ENCODE data around the gene HSBP1. TPM values are rescaled to one million over a fixed set of nuclear protein-coding genes. Genes with fewer than 3 reads are reported as not detected.

HSBP1 gene
- total RNA-seq, 1 experiment from 2014 or later = 230 TPM

DNA sequence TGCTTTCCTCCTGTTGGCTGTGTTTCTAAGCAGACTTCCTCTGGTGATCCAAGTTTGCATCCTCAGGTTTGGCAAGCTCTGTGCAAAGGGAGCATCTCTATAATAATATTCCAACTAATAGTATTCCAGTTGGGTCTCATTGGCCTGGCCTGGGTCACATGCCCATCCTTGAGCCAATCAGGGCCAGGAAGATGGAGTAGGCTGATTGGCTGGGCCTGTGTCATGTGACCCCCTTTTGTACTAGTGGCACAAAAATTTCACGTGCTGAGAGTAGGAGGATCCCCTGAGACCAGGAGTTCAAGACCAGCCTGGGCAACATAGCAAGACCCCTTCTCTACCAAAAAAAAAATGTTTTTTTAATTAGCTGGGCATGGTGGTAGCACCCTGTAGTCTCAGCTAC, 55.9 kb downstream of the HSBP1 start:
- Histone ChIP-seq H4K8ac (replicated peaks; ENCODE audit: insufficient read length, low read depth, low read length) (no peak overlapping the region), H3K9ac (ENCODE audit: extremely low read depth, insufficient read length, low read length) (no peak overlapping the region), H3K23me2 (ENCODE audit: insufficient read length, low read depth, low read length, poor library complexity, severe bottlenecking) (no peaks in the 10 kb centered on the region)

More for the DNA sequence above, 55.9 kb downstream of the HSBP1 start:
- no peak overlapping the region for H3K14ac ChIP-seq (ENCODE audit: insufficient read depth, low read length)
- H4K5ac ChIP-seq (ENCODE audit: insufficient read length, low read depth, low read length) = no peak overlapping the region
- H3K27me3 ChIP-seq (ENCODE audit: insufficient read depth, low read length) = no peaks in the 10 kb centered on the region
- H4K20me1 ChIP-seq (ENCODE audit: control insufficient read depth, insufficient read depth, insufficient read length) = no peaks in the 10 kb centered on the region
- H3K56ac ChIP-seq (ENCODE audit: insufficient read length, low read depth, low read length) = no peak overlapping the region
- no peak overlapping the region for H2BK15ac ChIP-seq (ENCODE audit: low read depth, low read length)
- H3K36me3 Mint-ChIP-seq (ENCODE audit: insufficient read depth in 1 of 3, low read depth in 3 of 3) = peaks cover 0 to 6% (median 0%) of the 10 kb centered on the region in 3 experiments; a peak in 2 of 7 replicates
- no peak overlapping the region for H2AFZ ChIP-seq (ENCODE audit: low read length)
- H3K9me3 Mint-ChIP-seq = peaks cover 2 to 5% of the 10 kb centered on the region in 2 experiments; a peak in 1 of 5 replicates
- H2BK5ac ChIP-seq (ENCODE audit: insufficient read length, low read length) = no peak overlapping the region
- H2BK20ac ChIP-seq (ENCODE audit: low read depth, low read length, poor library complexity, severe bottlenecking) = no peak overlapping the region
- H3T11ph ChIP-seq (ENCODE audit: low read length) = no peak overlapping the region
- no peaks in the 10 kb centered on the region; the same call in 1 of the 2 replicates for H3K27me3 Mint-ChIP-seq (ENCODE audit: low read depth)
- no peak for DNase-seq
- no peak overlapping the region for H3K27ac Mint-ChIP-seq
- no peak overlapping the region for H3K4me3 Mint-ChIP-seq
- no peak overlapping the region for H2AK5ac ChIP-seq (ENCODE audit: insufficient read length, low read length)
- TF ChIP-seq, protein P1, sequence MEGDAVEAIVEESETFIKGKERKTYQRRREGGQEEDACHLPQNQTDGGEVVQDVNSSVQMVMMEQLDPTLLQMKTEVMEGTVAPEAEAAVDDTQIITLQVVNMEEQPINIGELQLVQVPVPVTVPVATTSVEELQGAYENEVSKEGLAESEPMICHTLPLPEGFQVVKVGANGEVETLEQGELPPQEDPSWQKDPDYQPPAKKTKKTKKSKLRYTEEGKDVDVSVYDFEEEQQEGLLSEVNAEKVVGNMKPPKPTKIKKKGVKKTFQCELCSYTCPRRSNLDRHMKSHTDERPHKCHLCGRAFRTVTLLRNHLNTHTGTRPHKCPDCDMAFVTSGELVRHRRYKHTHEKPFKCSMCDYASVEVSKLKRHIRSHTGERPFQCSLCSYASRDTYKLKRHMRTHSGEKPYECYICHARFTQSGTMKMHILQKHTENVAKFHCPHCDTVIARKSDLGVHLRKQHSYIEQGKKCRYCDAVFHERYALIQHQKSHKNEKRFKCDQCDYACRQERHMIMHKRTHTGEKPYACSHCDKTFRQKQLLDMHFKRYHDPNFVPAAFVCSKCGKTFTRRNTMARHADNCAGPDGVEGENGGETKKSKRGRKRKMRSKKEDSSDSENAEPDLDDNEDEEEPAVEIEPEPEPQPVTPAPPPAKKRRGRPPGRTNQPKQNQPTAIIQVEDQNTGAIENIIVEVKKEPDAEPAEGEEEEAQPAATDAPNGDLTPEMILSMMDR (conservative IDR thresholded peaks at IDR 0.05) = no peak
- H2BK12ac ChIP-seq (ENCODE audit: insufficient read length, low read depth, low read length) = no peak overlapping the region
- no peak overlapping the region for H3K27ac ChIP-seq (ENCODE audit: insufficient read length, low read depth, low read length)
- no CpG with 5 or more reads among the region's 1 CpG for WGBS (ENCODE audit: extremely low coverage, insufficient read length, low lambda C conversion rate)
- peaks cover 22 to 23% of the 10 kb centered on the region in 2 experiments for H3K4me1 Mint-ChIP-seq
- H4K91ac ChIP-seq (ENCODE audit: insufficient read length, low read depth, low read length) = no peak overlapping the region
- no peaks in the 10 kb centered on the region for H3K79me1 ChIP-seq (ENCODE audit: insufficient read depth, low read depth, low read length, poor library complexity, severe bottlenecking)
- no peaks in the 10 kb centered on the region for H3K9me3 ChIP-seq (ENCODE audit: control insufficient read depth, low read depth, low read length)
- no peak overlapping the region for H3K23ac ChIP-seq (ENCODE audit: insufficient read length, low read depth, low read length)
- H3K4me1 ChIP-seq (ENCODE audit: insufficient read depth, low read length) = no peaks in the 10 kb centered on the region; the same call in 1 of the 2 replicates
- no peak overlapping the region for H2BK120ac ChIP-seq (ENCODE audit: low read depth, low read length, poor library complexity, severe bottlenecking)
- H3K18ac ChIP-seq (ENCODE audit: insufficient read length, low read depth, low read length) = no peak overlapping the region
- H3K79me2 ChIP-seq (ENCODE audit: insufficient read depth, low read length) = no peaks in the 10 kb centered on the region
- H3K4me2 ChIP-seq (ENCODE audit: insufficient read depth, insufficient read length, low read length) = no peak overlapping the region
- H3K4ac ChIP-seq (ENCODE audit: low read depth, low read length) = no peak overlapping the region

Other genes starting within 250 kb of the HSBP1 start
- 6.8 and 7.1 TPM in 2 replicates for gene MLYCD, start 91.1 kb downstream of the HSBP1 start, total RNA-seq (2021)
- gene OSGIN1, start 145.3 kb downstream of the HSBP1 start, total RNA-seq (2021) = 0.48 and 0.63 TPM in 2 replicates
- 11.7 and 12.6 TPM in 2 replicates for gene NECAB2, start 160.3 kb downstream of the HSBP1 start, total RNA-seq (2021)
- gene SLC38A8, start 234.8 kb downstream of the HSBP1 start, total RNA-seq (2021) = 0.35 TPM in 1 of 2 replicates, not detected in the other